GM19463 (cell line): Measurements from ENCODE around the gene IFIT1B.
"Not testable (repeated sequence)": the region's sequence is repeated elsewhere in the genome, so short reads cannot be mapped to it uniquely, and the experiment has no call there.

Source experiments
- ATAC-seq: cut with Tn5 transposase; IDR thresholded peaks from one replicate; pipeline ENCODE4 v1.9.1; 2021; ENCODE audit warnings: mild to moderate bottlenecking, moderate library complexity; ENCODE audit not compliant: unreplicated experiment

IFIT1B gene

DNA sequence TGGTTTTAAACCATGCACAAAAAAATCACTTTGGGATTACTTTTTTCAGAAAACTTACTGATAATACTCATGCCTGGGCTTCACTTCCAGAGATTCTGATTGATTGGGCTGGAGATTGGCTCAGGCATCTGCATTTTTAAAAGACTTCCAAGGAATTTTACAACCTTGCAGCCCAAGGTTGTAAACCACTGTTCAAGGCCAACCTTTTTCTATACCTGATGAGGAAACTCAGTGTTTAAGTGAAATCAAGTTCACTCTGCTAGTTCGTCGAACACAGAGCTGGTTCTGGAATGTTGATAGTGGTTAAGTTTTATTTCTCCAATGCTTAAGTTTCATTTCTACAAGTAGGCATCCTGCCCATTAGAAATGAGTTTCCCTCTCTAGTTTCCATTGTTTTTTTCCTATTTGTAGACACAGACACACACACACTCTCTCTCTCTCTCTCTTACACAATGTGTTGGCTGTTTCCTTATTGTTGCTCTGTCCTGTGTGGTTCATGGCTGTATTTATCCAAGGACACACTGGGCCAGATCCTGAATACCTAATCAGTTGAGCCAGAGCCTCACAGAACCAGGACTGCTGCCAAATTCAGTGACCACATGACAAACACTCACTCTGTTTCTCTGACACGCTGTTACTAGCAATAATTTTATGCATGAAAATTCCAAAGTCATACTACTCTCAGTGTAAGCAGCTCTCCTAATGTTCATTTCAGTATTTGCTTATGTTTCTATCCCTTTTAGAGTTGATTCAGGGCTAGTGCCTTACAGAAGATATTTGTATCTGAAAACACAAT is 3.7 kb upstream of the IFIT1B start:
- no peak for ATAC-seq

DNA sequence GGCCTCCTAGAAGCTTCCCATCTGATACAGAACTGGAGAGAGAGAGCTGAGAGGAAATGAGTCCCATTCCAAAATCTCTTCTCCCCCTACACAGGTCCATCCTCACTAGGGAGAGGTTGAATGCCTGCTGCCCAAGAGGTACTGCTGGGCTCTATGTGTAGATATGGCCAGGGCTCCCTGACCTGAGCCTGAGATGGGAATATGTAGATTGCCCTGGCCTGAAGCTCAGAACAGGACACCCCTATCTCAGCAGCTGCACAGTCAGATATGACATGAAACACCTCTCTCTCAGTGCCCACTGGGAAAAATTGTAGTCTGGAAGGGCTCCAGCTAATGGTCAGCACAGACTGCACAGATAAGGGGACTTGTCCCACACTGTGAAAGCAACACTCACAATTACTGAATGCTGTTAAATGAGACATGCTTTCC is 3.1 kb upstream of the IFIT1B start:
- no peak for ATAC-seq

DNA sequence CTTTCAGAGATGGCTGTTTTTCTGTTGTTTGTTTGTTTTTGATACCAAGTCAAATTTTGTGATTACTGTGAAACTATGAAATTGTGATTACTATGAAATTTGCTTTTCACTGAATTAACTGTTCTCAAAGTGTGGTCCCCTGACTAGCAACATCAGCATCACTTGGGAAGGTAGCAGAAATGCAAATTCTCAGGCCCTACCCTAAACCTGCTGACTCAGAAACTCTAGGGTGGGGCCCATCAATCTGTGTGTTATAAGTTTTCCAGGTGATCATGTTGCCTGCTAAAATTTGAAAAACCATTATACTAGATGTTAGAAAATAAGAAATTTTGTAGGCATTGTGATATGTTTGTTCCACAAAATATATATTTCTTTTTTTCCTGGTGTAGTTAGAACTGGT is 1.2 kb downstream of the IFIT1B start:
- ATAC-seq = no peak

DNA sequence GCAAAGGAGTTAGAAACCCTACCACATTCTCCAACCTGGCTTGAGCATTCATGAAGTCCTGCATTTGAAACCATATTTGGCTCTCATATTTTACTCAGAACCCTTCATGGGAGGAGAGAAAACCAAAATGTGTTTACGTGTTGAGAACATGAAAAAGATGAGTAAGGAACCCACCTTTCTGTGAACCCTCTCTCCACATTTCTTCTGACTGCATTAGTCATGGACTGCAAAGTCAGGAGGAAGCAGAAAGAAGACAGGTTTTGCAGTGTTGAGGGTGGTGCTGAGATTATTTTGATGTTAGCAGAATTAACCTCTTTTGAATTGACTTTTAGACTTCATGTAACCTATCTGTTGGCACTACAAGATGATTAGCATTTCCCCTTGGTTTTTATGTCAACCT is 4.9 kb downstream of the IFIT1B start:
- ATAC-seq = no peak

DNA sequence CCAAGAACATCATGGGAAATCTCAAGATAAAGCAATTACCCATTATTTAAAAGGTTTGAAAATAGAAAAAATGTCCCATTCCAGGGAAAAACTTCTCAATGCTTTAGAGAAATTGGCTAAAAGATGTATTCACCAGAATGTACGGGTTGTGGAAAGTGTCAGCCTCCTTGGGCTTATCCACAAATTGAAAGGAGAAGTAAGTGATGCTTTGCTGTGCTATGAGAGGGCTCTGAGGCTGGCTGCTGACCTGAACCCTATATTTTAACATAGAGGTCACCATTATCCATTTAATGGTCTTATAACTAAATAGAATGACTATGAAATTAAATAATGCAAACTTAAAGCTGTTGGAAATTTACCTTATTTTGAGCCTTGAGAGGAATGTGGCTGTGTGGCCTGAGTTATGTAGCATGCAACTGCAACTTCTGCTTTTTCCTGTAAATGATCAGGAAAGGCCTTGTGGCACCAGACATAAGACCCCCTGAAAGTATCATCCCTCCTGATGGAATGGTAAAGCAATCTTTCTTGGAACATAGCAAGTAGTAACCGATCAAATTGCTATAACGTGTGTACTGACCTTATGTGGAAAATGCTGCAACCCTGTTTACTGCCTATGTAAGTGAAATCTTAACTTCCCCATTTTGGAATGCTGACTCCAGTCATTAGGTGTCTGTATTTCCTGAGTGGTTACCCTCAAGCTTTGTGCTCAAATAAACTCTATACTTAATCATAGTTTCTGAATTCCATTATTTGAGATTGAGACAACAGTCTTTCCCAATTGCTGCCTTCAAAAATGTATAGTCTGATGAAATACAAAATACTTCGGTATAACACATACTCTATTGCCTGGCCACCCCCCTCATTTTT is 6.9 kb downstream of the IFIT1B start:
- no peak for ATAC-seq

DNA sequence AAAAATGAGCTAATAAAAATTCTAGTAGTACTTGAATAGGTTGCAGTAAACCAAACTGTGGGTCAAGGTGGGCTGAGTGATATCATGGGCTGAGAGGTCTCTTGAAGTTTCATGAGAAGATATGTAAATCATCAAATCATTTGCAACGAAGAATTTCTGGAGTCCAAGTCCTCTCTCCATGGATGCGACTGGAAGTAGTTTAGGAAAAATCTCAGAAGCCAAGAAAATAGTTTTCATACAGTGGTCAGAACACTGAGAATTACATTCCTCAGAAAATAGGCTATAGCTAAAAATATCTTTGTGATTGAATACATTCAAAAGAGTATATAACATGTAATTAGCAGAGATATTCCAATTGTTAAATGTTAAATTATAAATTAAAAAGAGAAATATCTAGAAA is 10.9 kb downstream of the IFIT1B start:
- ATAC-seq = no peak

DNA sequence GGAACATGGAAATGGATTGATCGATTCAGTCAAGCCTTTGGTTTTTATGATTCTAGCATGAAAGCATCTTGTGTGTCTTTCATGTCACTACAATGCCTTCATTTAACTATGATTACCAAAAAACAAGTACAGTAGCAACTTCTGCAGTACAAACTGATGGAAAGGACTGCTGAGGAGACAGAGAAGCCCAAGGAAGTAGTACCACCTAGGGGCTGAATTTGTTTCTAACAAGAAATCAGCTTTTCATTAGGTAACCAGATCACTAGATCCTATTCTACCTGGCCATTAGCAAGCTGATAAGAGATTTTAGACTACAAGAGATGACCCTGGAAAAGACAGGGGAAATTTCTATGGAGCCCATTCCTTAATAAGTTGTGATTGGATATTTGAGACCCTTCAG is 11.4 kb downstream of the IFIT1B start:
- no peak for ATAC-seq

DNA sequence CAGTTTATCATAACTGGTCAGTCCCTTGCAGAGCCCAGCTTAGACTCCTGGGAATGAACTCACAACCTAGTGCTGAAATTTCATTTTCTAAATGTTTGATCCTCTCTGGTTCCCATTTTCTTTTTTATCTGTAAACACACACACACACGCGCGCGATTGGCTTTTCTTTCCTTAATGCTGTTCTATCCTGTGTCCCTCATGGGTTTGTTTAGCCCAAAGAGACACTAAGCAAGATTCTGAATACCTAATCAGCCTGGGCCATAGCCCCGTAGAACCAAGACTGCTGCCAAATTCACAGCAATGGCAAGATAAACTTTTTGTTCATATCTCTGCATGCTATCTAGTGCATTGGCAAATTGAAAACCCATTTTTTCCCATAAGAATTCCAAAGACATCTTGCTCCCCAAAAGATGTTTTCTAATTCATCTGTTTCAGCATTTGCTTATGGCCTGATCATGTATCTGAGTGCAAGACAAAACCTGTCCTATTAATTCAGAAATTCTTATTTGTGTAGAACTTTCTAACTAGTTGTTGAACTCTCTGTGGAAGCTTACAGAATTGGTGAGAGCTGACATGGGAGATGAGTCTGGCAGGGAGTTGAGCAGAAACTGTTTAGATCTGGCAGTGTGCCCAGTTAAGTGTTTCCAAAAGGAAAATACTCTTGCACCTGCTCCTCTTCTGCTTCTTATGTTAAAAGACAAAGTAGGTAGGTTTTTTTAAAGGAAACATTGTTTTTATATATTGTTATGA is 12.8 kb downstream of the IFIT1B start:
- no peak for ATAC-seq

DNA sequence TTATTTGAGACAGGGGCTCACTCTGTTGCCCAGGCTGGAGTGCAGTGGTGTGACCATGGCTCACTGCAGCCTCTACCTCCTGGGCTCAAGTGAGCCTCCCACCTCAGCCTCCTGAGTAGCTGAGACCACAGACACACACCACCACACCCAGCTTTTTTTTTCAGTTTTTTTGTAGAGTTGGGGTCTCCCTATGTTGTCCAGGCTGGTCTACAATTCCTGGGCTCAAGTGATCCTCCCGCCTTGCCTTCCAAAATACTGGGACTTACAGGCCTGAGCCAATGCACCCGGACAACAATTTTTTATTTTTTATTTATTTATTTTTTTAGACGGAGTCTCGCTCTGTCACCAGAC is 13.3 kb downstream of the IFIT1B start:
- not testable (repeated sequence) for ATAC-seq

DNA sequence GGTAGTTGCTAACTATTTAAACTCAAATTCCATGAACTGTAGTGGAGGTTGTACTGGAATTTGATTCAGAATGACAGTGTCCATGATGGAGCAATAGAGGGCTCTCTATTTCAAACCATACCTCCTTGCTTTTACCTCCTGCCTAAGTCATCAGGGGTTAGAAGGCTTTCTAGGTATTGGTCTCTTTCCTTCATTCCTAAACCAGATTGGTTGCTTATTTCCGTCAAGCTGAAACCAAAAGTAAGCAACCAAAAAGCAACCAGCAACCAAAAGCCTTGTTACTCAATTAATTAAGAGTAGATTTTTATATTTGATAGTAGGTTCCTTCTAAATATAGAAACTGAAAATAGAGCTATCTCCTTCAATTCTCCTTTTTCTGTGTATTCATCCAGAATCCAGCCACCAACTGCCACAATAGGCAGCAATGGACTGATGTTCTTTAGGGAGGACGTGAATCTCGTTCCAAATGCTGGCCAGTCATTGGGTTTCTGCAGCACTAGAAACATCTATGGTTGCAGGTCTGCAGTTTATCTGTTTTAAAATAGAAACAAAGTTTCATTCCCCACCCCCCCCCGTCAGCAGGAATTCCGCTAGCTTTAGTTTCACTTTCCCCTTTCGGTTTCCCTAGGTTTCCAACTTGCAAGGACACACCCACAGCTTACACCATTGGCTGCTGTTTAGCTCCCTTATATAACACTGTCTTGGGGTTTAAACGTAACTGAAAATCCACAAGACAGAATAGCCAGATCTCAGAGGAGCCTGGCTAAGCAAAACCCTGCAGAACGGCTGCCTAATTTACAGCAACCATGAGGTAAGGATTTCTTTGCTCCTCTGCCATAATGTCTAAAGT is 14.3 kb downstream of the IFIT1B start, which contains the start of gene IFIT1:
IFIT1 (plus strand) TSS at position 717 of the 850 bp plus-strand sequence; CDS start at position 807, 90 bp downstream.
- ATAC-seq = peak; percentile 84

DNA sequence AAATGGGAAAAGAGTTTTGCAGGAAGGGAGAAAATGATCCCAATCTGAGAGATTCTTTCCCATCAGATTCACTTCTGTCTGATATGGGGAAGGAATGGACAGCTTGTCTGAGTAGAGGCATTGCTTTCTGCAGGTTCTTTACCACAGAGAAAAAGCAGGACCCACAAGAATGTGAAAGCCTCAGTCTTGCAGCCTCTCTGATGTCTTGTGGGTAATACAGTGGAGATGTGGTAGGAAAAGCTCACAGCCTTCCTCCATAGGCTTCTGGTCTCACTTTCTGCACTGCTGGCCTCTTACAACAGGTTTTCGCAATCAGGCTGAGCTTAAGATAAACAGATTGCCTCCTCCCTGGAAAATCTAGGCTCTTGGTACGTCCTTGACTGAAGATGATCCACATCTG is 15.1 kb downstream of the IFIT1B start:
- no peak for ATAC-seq

DNA sequence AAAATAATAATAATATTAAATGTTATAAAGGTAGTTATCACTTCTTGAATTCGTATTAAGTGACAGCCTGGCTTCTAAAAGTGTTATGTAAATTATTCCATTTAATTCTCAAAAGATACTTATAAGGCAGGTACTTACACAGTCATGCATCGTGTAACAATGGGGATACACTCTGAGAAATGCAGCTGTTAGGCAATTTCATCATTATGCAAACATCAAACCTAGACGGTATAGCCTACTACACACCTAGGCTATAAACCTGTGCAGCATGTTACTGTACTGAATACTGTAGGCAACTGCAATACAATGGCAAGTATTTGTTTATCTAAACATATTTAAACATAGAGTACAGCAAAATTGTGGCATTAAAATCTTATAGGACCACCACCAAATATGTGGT is 16.0 kb downstream of the IFIT1B start:
- no peak for ATAC-seq

DNA sequence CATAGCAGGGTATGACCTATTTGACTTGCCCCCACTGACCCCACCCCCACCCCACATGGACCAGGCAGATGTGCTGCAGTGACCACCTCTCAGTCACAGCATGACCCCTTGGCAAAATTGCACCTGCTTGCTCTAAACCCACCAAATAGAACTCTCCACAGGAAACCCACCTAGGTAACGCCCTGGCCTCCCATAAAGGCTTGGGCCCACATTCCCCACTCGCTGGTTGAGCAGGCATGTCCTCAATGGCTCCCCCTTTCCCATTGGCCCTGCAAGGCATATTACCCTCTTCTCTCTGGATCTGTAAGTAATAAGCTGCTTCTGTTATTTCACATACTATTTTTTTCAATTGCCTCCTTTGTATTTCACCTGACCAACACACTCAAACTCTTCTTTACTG is 17.3 kb downstream of the IFIT1B start:
- no peak for ATAC-seq

DNA sequence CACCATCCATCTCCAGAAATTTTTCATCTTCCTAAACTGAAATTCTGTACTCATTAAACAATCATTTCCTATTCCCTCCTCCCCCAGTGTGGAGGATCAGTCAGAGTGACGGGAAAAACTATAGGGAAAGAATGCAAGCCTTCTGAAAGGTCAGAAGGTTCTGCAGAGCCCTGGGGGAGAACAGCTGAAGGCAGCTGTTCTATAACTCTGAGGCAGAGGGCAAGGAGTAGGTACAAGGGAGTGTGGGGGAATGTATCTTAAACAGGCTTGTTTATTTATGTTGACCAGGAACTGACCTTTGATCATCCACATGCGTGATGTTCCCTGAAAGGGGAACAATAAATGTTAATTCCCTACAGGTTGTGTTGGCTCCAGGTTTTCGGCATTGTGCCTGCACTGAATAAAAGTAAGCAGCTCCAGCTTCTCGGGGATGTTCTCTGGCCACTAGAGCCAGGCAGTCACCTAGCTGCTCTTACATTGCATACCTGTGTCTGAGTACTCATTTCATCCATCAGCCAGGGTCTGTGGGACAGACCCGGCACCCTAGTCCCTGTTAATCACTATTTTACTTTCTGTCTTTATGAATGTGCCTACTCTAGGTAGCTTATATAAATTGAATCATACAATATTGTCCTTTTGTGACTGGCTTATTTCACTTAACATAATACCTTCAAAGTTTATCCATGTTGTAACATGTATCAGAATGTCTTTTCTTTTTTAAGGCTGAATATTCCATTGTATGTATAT is 20.3 kb downstream of the IFIT1B start:
- ATAC-seq = no peak

DNA sequence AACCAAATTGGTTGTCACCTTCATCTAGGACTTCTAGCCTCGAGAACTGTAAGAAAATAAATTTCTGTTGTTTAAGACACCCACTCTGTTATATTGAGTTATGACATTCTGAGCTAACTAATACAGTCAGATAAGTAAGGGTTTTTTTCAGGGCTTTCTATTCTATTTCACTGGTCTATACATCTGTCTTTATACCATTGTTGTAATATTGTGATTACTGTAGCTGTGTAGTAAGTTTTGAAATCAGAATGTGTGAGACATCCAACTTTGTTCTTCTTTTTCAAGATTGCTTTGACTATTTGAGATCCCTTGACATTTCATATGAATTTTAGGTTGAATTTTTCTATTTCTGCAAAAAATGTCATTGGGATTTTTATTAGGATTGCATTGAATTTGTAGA is 22.1 kb downstream of the IFIT1B start:
- no peak for ATAC-seq

DNA sequence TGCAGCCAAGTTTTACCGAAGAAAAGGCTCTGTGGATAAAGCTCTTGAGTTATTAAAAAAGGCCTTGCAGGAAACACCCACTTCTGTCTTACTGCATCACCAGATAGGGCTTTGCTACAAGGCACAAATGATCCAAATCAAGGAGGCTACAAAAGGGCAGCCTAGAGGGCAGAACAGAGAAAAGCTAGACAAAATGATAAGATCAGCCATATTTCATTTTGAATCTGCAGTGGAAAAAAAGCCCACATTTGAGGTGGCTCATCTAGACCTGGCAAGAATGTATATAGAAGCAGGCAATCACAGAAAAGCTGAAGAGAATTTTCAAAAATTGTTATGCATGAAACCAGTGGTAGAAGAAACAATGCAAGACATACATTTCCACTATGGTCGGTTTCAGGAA is 25.2 kb downstream of the IFIT1B start:
- ATAC-seq = no peak

DNA sequence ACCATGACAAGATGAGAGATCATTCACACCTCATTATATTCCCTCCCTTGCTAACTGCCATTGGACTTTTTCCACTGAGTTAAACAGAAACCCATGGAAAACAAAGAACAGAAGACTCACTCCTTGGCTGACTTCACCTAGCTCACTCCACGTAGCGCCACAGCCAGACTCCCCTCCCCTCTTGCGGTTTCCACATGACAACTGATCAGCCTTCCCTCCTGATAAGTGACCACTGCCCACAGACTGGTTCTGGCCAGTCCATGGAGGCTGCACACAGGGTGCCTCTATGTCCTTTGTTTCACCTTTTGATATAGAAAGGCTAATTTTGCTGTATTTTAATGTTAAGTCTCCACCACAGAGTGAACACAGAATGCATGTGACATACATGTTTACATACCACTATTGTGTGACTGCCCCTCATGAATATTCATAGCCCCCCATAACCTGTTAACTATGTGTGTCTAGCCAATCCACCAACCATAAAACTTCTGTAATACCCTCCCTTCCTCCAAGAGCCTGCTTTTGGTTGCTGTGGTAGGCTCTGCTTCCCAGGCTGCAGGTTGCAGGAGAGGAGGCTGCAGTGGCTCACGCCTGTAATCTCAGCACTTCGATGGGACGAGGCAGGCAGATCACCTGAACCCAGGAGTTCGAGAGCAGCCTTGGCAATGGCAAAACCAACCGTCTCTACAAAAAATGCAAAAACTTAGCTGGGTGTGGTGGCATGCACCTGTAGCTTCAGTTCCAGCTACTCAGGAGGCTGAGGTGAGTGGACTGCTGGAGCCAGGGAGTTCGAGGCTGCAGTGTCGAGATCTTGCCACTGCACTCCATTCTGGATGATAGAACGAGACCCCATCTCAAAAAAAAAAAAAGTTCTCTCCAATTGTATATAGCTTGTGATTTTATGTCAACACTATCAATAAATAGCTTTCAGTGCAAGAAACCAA is 26.5 kb downstream of the IFIT1B start:
- ATAC-seq = no peak

DNA sequence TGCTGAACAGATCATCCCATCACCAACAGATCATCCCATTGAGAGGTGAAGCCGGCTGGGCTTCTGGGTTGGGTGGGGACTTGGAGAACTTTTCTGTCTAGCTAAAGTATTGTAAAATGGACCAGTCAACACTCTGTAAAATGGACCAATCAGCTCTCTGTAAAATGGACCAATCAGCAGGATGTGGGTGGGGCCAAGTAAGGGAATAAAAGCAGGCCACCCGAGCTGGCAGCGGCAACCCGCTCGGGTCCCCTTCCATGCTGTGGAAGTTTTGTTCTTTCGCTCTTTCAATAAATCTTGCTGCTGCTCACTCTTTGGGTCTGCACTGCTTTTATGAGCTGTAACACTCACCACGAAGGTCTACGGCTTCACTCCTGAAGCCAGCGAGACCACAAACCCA is 28.3 kb downstream of the IFIT1B start:
- ATAC-seq = not testable (repeated sequence)

DNA sequence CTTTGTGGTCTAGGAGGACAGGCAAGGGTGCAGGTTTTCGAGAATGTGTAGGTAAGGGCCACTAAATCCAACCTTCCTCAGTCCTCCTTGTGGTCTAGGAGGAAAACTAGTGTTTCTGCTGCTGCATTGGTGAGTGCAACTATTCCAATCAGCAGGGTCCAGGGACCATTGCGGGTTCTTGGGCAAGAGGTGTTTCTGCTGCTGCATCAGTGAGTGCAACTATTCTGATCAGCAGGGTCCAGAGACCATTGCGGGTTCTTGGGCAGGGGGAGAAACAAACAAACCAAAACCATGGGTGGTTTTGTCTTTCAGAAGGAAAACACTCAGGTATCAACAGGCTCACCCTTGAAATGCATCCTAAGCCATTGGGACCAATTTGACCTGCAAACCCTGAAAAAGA is 29.9 kb downstream of the IFIT1B start:
- not testable (repeated sequence) for ATAC-seq
